22Rv1 (cell line): Measurements from ENCODE around the gene PLD5.

Source experiments
- H3K27ac ChIP-seq: fragments of 450-650 bp; 2 replicates; pipeline ENCODE4 v1.5.1; 2017
- ZFX ChIP-seq: fragments of 450-650 bp; IDR thresholded peaks from 2 replicates; pipeline ENCODE4 v1.6.1; 2017; ENCODE audit warnings: antibody characterized with exemption, borderline replicate concordance
- TF ChIP-seq, protein P1 (sequence below): fragments of 450-650 bp; IDR thresholded peaks from 2 replicates; pipeline ENCODE4 v1.5.1; 2017; ENCODE audit warnings: mild to moderate bottlenecking

Gene PLD5

DNA sequence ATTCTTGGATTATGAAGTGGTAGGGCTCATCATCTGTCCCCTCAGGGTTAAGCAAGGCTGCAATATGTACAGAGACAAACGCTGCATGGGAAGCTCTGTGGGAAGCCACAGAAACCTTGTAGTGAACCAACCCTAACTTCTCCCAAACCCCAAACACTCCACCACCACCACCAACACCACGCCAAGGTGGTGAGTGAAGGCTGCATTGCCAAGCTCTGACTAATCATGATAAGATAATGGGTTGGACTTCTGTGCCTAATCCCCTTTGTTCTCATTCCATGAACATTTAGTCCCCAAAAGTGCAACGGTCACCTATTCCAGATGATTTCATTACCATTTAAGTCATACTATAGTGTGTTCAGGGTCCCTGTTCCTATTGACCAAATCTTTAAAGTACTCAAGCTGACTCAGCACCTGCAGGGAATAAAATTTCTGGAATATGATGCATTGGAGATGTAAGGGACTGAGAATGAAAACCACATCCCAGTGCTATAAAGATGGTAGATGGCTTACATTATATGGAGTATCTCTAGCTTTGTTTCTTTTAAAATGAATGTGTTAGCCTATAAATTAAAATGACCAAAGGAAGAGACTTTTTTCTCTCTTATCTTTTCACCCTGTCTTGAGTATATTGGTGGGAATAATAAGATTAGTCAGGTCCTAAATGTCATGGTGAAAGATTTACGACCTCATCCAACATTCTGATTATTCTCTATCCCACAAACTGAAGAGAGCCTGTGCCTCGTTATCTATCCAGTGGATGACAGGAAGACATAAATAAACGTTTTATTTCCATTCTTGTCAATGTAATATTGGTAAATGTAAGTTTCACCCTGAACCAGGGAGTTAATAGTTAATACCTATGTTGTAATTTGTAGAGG lies 22.6 kb upstream of the PLD5 start:
- TF ChIP-seq, protein P1, sequence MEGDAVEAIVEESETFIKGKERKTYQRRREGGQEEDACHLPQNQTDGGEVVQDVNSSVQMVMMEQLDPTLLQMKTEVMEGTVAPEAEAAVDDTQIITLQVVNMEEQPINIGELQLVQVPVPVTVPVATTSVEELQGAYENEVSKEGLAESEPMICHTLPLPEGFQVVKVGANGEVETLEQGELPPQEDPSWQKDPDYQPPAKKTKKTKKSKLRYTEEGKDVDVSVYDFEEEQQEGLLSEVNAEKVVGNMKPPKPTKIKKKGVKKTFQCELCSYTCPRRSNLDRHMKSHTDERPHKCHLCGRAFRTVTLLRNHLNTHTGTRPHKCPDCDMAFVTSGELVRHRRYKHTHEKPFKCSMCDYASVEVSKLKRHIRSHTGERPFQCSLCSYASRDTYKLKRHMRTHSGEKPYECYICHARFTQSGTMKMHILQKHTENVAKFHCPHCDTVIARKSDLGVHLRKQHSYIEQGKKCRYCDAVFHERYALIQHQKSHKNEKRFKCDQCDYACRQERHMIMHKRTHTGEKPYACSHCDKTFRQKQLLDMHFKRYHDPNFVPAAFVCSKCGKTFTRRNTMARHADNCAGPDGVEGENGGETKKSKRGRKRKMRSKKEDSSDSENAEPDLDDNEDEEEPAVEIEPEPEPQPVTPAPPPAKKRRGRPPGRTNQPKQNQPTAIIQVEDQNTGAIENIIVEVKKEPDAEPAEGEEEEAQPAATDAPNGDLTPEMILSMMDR: no peak
- TF ChIP-seq ZFX: no peak
- H3K27ac ChIP-seq: no peak overlapping the region

DNA sequence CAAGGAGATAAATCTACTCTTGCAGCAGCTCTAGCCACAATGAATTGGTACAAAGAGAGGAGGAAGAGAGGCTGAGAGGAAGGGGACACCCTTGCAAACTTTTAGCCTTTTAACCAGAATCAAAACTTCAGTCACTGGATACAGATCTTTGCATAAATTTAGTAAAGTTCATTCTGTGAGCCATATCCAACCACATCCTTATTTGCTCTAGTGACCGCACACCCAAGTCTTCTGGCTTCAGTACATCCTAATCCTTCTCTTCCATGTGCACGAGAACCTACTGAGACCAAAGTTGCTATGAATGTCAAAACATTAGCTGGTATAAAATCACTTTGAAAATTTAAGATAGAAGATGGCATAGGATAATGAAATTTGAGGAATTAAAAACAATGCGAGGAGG lies 21.9 kb upstream of the PLD5 start:
- no peak overlapping the region for H3K27ac ChIP-seq
- TF ChIP-seq ZFX: no peak
- TF ChIP-seq, protein P1: no peak

DNA sequence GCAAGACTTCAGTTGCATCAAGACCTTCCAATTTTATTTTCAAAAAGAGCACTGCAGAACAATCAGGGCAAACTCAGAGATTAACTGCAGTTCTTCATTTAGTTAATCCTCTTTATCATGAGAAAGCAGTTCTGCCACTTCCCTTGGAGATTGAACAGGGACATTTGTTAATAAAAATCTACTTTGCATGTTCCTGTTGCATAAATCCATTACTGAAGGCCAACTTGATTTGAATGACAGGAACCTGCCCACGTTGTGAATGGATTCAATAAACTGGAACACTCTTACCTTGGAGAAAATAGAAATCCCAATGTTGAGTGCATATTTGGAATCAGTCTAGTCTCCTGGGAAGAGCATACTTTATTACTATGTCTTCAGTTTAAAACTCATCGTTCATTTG lies 19.6 kb upstream of the PLD5 start:
- TF ChIP-seq, protein P1: no peak
- TF ChIP-seq ZFX: no peak
- H3K27ac ChIP-seq: no peak overlapping the region

DNA sequence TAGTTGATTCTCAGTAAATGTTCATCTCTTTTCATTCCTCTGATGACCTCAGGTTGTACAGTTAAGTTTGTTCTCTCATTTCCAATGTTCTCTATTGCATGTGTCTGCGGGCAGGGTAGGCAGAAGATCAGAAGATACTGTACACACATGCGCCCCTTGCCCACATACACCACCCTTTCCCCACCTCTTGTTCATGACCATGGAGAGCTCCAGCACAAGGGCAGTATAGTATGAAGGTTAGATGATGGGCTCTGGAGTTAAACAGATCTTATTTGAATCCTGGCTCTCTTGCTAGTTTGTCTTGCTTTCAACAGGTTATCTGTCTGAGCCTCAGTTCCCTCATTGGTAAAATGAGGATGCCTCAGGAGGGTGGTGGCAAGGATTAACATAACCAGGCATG lies 17.8 kb upstream of the PLD5 start:
- TF ChIP-seq, protein P1: no peak
- no peak for TF ChIP-seq ZFX
- H3K27ac ChIP-seq: no peak overlapping the region

DNA sequence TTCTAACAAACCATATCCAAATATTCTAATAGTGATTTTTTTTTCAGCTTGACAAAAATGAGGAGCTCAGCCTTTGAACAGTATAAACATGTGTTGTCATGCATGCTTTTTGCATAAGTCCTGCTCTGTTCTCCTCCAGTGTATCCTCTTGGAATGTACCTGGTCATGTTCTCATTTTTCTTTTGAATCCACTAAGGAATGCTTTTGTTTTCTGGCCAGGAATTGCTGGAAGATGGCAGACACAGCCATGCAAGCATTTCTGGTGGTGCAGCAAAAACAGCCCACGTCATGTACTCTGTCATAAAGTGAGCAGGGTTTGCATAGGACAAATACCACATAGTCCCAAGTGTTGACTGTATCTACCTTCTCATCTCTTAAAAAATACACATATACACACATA lies 11.5 kb upstream of the PLD5 start:
- no peak overlapping the region for H3K27ac ChIP-seq
- no peak for TF ChIP-seq ZFX
- TF ChIP-seq, protein P1: no peak

DNA sequence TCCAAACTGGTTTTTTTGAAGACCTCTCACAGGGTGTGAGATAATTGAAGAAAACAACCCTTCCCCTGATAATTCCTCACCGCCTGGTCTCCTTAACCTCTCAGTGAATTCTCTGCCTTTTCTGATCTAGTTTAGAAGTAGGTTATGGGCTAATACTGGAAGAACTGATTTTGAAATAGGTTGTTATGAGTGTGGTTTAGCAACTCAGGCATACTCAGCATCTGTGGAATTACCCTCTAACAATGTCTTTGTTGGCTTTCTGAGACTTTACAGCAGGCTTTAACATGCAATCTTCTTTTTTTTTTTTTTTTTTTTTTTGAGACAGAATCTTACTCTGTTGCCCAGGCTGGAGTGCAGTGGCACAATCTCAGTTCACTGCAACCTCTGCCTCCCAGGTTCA lies 10.3 kb upstream of the PLD5 start:
- no peak for TF ChIP-seq ZFX
- TF ChIP-seq, protein P1: no peak
- no peak overlapping the region for H3K27ac ChIP-seq

DNA sequence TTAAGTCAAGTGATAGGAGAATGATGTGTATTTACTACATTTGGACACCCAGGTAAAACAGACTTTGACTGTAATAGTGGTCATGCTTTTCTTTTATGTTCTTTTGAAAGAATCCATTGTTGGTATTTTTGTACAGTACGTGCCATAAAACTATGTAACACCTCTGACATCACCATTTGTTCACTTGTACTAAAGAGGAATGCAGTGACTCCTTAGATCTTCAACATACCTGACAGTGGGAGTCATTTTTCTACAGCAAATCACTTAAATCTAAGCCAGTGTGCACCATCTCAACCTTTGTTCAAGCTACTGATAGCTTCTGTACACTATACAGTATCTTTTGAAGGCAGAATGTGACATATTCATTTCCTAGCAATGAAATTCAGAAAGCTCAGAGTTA lies 6.3 kb upstream of the PLD5 start:
- TF ChIP-seq ZFX: no peak
- TF ChIP-seq, protein P1: no peak
- no peak overlapping the region for H3K27ac ChIP-seq
